HUES64 (cell line): ENCODE data around the gene FERMT3.

Experiments
- H3K27ac ChIP-seq: 2 replicates; pipeline ENCODE4 v1.7.0; 2013; ENCODE audit warnings: low read depth, low read length, inconsistent platforms
- H3K27me3 ChIP-seq: 2 replicates; pipeline ENCODE4 v1.6.1; 2013; ENCODE audit warnings: mild to moderate bottlenecking, low read length; ENCODE audit not compliant: insufficient read depth
- H3K36me3 ChIP-seq: 2 replicates; pipeline ENCODE4 v1.6.1; 2013; ENCODE audit warnings: mild to moderate bottlenecking, low read length; ENCODE audit not compliant: insufficient read depth
- H3K4me1 ChIP-seq: 2 replicates; pipeline ENCODE4 v1.6.1; 2013; ENCODE audit warnings: mild to moderate bottlenecking, low read length, moderate library complexity; ENCODE audit not compliant: insufficient read depth
- H3K4me3 ChIP-seq: 2 replicates; pipeline ENCODE4 v1.5.1; 2013; ENCODE audit warnings: mild to moderate bottlenecking, low read length, moderate library complexity
- H3K9ac ChIP-seq: 2 replicates; pipeline ENCODE4 v1.6.1; 2013; ENCODE audit warnings: mild to moderate bottlenecking, low read depth, low read length
- H3K9me3 ChIP-seq: 2 replicates; pipeline ENCODE4 v1.6.1; 2013; ENCODE audit warnings: low read depth, low read length; ENCODE audit not compliant: insufficient read depth
- WGBS: fragments of 150-250, 120-280 bp; methylation state at CpG from one replicate; pipeline ENCODE4 v1.1.7; 2013; ENCODE audit warnings: missing lambda C conversion rate; 5-methylcytosine and 5-hydroxymethylcytosine counted together

The FERMT3 gene

DNA sequence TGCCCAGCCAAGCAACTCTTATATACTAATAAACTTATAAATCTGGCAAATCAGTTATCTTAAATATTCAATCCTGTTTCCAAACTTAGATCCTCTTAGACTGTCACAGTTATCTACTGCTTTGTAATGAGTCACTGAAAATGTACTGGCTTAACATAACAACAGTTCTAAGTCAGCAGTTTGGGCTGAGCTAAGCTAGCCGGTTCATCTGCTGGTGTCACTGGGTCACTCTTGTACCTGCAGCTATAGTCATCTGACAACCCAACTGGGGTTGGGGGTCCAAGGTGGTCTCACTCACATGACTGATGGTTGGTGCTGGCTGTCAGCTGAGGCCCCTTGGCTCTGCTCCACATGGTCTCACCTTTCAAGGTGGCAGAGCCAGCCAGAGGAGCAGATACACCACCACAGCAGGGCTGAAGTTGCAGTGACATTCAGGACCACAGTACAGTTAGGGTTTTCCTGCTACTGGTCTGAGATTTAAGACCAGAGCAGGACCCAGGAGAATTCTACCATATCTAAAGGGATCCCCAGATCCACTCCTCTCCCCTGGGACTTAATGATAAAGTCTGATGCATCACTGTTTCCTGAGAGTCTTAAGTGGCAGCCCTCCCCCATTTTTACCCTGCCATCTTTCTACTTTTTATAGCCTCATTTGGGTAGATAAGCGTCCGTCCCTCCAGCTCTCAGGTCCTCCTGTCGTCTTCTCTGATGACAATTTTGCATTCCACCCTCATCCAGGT lies 32.7 kb upstream of the FERMT3 start:
- no peaks in the 10 kb centered on the region for H3K36me3 ChIP-seq
- no peaks in the 10 kb centered on the region for H3K4me1 ChIP-seq
- H3K9me3 ChIP-seq, result peaks cover 7% of the 10 kb centered on the region; the same call in 1 of the 2 replicates
- no peaks in the 10 kb centered on the region for H3K27me3 ChIP-seq
- 92% methylated on average over 4 of the region's 4 CpGs for WGBS
- H3K4me3 ChIP-seq, result no peak overlapping the region
- H3K27ac ChIP-seq, result no peak overlapping the region
- no peak overlapping the region for H3K9ac ChIP-seq

DNA sequence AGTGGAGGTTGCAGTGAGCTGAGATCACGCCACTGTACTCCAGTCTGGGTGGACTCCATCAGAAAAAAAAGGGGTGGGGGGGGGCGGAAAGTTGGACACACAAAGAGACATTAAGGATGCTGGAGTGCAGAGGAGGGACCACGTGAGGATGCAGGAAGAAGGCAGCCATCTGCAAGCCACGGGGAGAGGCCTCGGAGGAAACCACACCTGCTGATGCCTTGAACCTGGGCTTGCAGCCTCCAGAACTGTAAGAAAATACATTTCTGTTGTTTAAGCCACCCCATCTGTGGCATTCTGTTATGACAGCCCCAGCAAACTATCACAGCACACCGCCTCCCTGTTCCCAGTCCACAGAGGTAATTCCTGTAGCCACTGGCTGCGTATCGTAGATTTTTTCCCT lies 29.8 kb upstream of the FERMT3 start:
- Histone ChIP-seq H3K9ac (no peak overlapping the region), H3K36me3 (peaks cover 9% of the 10 kb centered on the region; the same call in 1 of the 2 replicates)
- 88% methylated on average over 6 of the region's 8 CpGs for WGBS

DNA sequence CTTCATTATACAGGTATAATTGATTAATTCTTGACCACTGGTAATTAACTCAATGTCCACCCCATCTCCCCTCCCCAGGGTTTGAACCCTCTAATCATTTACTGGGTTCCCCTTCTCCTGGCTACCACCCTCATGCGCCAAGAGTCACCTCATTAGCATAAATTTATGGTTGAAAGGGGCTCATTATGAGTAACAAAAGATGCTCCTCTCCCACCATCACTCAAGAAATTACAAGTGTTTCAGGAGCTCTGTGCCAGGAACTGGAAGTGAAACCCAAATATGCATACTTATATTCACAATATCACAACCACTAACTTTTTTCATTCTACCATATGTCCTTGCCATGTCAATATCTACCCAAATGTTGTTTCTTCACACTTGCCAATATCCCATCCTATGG lies 28.3 kb upstream of the FERMT3 start:
- no peak overlapping the region for H3K27ac ChIP-seq
- 80% methylated on average over 1 of the region's 1 CpG for WGBS

More for the DNA sequence above, 29.8 kb upstream of the FERMT3 start:
- peaks cover 6% of the 10 kb centered on the region for H3K4me1 ChIP-seq
- no peaks in the 10 kb centered on the region for H3K27me3 ChIP-seq
- H3K9me3 ChIP-seq, result peaks cover 7% of the 10 kb centered on the region; the same call in 1 of the 2 replicates
- no peak overlapping the region for H3K27ac ChIP-seq
- no peak overlapping the region for H3K4me3 ChIP-seq

DNA sequence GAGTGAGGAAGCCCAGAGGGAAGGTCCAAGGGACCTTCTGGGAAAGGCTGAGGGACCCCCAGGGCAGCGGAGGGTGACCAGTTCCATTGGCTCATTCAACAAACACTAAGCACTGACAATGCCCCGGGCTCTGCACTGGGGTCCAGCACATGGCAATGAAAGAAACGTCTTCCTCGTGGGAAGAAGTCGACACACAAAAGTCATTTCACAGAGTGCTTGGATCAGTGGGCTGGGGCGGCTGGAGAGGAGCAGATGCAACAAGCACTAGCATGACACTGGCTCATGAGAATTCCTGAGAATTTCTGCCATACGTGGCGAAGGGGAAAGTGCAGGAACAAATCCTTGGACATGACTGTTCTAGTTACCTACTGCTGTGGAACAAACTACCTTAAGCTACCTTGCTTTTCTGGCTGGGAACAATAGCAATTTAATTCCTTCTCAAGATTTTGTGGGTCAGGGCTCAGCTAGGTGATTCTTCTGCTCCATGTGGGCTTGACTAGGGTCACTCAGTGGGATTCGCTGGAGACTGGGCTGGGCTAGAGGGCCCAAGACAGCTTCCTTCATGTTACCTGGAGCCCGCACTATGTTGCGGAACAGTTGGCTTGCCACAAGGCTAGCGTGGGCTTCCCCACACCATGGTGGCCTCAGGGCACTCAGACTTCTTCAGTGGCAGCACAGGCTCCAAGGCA lies 27.4 kb upstream of the FERMT3 start:
- Histone ChIP-seq H3K36me3 (peaks cover 9% of the 10 kb centered on the region; the same call in 1 of the 2 replicates), H3K9ac (no peak overlapping the region), H3K27me3 (no peaks in the 10 kb centered on the region), H3K4me3 (no peak overlapping the region), H3K27ac (no peak overlapping the region), H3K9me3 (0 out of 2 replicates have a peak, but pooled peaks cover 2% of the 10 kb centered on the region), H3K4me1 (peaks cover 10% of the 10 kb centered on the region)
- 92% methylated on average over 12 of the region's 12 CpGs for whole genome bisulfite sequencing

More for the DNA sequence above, 28.3 kb upstream of the FERMT3 start:
- Histone ChIP-seq H3K9me3 (peaks cover 7% of the 10 kb centered on the region; the same call in 1 of the 2 replicates), H3K27me3 (no peaks in the 10 kb centered on the region), H3K4me3 (no peak overlapping the region), H3K4me1 (peaks cover 10% of the 10 kb centered on the region), H3K9ac (no peak overlapping the region), H3K36me3 (peaks cover 9% of the 10 kb centered on the region; the same call in 1 of the 2 replicates)

DNA sequence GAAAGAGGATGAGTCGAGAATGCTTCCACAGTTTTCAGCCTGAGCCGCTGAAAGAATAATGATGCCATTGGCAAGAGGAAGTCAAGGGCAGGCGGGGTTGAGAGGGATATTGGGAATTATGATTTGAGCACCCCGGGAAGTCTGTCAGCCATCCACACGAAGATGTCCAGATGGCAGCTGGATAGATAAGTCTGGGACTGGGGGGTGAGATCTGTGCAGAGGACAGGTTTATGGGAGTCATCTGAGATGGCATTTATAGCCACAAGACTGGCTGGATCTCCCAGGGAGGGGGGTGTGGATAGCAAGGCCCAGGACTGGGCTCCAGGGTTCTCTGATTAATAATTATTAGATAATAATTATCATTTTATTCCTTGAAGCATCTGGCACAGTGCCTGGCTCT lies 25.6 kb upstream of the FERMT3 start:
- no peaks in the 10 kb centered on the region for H3K9me3 ChIP-seq
- peaks cover 9% of the 10 kb centered on the region; the same call in 1 of the 2 replicates for H3K36me3 ChIP-seq
- peaks cover 10% of the 10 kb centered on the region for H3K4me1 ChIP-seq
- no peak overlapping the region for H3K27ac ChIP-seq
- H3K9ac ChIP-seq, result no peak overlapping the region
- H3K4me3 ChIP-seq, result no peak overlapping the region
- 94% methylated on average over 5 of the region's 5 CpGs for WGBS
- H3K27me3 ChIP-seq, result no peaks in the 10 kb centered on the region

DNA sequence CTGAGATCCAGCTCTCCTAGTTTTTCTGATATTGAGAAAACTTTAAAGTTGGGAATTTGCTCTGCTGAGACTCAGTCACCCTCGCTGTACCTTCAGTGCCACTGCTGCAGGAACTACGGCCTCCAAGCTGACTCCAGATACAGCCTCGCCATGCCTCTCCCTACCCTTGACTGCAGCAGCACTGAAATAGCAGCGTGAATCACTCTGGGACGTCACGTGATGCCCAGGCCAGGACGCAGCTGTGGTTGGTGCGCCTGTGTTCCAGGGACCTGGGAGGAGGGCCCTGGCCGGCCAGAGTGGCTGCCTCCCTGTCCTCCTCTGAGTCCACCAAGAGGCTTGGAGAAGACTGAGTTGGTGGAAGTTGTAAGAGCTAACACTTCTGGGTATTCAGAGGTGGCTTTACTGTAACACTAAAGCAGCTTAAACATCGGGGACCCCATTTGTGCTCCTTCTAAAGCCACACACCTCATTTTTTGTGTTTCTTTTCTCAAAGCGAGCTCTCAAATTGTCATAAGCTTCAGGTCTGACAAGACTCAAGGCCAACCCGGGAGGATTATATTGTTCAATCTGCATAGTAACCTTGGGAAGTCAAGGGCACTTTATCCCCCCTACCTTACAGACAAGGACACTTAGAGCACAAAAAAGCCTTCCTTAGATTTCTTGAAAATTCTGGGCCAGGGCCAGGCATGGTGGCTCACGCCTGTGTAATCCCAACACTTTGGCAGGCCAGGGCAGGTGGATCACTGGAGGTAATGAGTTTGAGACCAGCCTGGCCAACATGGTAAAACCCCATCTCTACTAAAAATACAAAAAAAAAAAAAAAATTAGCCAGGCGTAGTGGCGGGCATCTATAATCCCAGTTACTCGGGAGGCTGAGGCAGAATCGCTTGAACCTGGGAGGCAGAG lies 24.8 kb upstream of the FERMT3 start:
- Histone ChIP-seq H3K27ac (peak overlapping the region; percentile 4; the same call in 1 of the 2 replicates), H3K36me3 (peaks cover 9% of the 10 kb centered on the region; the same call in 1 of the 2 replicates), H3K9ac (0 out of 2 replicates have a peak overlapping the region, but pooled peaks have one; percentile 11), H3K4me3 (0 out of 2 replicates have a peak overlapping the region, but pooled peaks have one; percentile 5), H3K9me3 (no peaks in the 10 kb centered on the region), H3K4me1 (peaks cover 10% of the 10 kb centered on the region), H3K27me3 (no peaks in the 10 kb centered on the region)
- WGBS, result 53% methylated on average over 17 of the region's 17 CpGs

DNA sequence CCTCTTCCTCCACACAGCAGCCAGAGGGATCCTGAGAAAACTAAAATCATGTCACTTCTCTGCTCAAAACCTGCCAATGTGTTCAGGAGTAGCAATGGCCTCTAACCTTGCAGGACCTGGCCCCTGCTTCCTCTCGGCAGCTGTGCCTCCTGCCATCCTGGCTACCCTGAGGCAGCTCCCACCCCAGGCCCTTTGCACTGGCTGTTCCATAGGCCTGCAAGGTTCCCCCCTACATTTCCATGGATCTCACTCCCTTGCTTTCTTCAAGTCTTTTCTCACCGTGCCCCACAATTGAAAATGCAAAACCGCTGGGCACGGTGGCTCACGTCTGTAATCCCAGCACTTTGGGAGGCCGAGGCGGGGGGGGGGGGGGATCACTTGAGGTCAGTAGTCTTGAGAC lies 22.6 kb upstream of the FERMT3 start:
- 85% methylated on average over 7 of the region's 7 CpGs for WGBS

DNA sequence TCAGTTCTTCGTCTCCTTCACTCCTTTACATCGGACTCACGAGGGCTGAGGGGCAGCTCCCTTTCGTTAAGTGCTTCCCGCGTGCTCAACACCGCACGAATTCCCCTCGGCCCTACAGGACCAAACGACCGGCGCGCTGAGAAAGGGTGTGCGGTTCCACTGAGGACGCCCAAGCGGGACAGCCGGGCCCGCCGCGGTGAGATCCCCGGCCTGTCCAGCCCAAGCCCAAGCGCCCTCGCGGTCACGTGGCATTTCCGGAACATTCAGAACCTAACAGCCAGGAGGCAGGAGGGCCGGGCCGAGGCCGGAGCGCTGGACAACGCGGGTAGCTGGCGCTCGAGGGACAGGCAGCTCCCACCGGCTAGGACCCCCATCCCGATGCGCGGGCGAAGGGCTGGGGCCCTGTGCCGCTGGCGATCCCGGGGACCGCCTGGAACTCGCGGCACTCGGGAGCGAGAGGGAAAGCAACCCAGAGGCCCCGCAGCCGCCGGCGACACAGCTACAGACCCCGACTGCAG lies 21.3 kb upstream of the FERMT3 start:
- peaks cover 13% of the 10 kb centered on the region for H3K4me1 ChIP-seq
- H3K36me3 ChIP-seq, result peaks cover 16% of the 10 kb centered on the region
- H3K9ac ChIP-seq, result peak overlapping the region; percentile 92
- peak overlapping the region; percentile 89 for H3K27ac ChIP-seq
- H3K9me3 ChIP-seq, result no peaks in the 10 kb centered on the region
- H3K4me3 ChIP-seq, result peak overlapping the region; percentile 81
- no peaks in the 10 kb centered on the region for H3K27me3 ChIP-seq
- under 1% methylated on average over 52 of the region's 52 CpGs for WGBS

More for the DNA sequence above, 22.6 kb upstream of the FERMT3 start:
- Histone ChIP-seq H3K36me3 (peaks cover 17% of the 10 kb centered on the region), H3K9ac (no peak overlapping the region), H3K9me3 (no peaks in the 10 kb centered on the region), H3K4me1 (peaks cover 10% of the 10 kb centered on the region), H3K27ac (no peak overlapping the region), H3K4me3 (0 out of 2 replicates have a peak overlapping the region, but pooled peaks have one; percentile 81), H3K27me3 (no peaks in the 10 kb centered on the region)

DNA sequence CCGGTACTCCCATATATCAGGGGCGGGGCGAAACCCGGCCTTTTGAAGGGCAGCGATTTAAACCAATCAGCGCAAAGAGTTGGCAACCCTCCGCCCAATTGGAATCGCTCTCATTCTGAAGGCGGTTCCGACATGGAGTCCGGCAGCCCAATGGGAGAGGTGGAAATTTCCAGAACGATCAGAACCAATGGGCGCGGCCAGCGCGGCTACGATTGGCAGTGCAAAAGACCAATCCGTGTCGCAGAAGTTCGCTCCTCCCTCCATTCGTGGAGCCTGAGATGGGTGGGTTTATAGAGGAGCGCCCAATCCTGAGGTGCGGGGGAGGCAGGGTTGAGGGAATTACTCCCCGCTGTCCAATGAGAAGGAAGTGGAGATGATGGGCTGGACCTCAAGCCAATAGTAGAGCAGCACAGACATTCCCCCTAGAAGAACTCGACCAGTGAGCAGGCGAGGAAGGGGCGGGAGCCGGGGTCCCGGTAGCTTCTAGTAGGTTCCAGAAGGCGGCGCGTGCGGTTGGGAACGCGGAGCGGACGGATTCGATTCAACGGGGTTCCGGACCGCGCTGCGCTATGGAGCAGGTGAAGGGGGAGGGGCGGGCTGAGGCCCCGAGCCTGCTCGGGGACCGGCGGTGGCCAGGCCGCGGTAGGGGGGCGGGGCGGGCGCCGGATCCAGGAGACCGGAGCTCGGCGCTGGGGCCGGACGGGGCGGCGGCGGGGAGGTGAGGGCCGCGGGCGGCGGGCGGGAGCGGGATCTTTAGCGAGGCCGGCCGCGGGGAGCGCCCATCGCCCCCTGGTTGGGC lies 20.6 kb upstream of the FERMT3 start, which contains the start of gene STIP1:
TSS of gene STIP1 (plus strand) at position 479 of the 799 bp plus-strand sequence. CDS start at position 570, 91 bp downstream.
- Histone ChIP-seq H3K27me3 (no peaks in the 10 kb centered on the region), H3K27ac (peak within 1 kb of the TSS; percentile 89), H3K9me3 (no peaks in the 10 kb centered on the region), H3K36me3 (peaks cover 22% of the 10 kb centered on the region), H3K4me1 (peaks cover 13% of the 10 kb centered on the region), H3K4me3 (peak within 1 kb of the TSS; percentile 81), H3K9ac (peak within 1 kb of the TSS; percentile 92)
- under 1% methylated on average over 74 of the region's 74 CpGs for WGBS
